ENCODE results near the gene TUBB2A. TPM values are rescaled to one million over a fixed set of nuclear protein-coding genes. Genes with fewer than 3 reads are reported as not detected.
"Not testable (repeated sequence)": the region's sequence is repeated elsewhere in the genome, so short reads cannot be mapped to it uniquely, and the experiment has no call there.

The TUBB2A gene
- total RNA-seq, 1 experiment from 2014 or later = 127 TPM

DNA sequence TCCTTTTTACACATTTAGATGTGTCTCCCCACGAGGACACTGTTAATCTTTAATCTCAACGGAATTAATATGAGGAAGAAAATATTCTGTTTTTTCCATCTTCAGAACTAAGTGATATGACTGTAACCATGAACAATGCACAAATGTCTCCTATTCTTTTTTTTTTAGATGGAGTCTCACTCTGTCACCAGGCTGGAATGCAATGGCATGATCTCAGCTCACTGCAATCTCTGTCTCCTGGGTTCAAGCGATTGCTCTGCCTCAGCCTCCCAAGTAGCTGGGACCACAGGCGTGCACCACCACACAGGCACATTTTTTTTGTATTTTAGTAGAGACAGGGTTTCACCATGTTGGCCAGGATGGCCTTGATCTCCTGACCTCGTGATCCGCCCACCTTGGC, 19.5 kb downstream of the TUBB2A start:
- DNase-seq (ENCODE audit: low read depth, low spot score); in situ Hi-C loops (cut with HindIII; ENCODE audit: low pct_unique_long_range_greater_than_20kb, low sequenced_read_pairs): not testable (repeated sequence)

GRCh38 chr6:3137057-3137777, 20.1 kb downstream of the TUBB2A start:
- no peak for DNase-seq (ENCODE audit: low read depth, low spot score)
- in situ Hi-C loops (cut with HindIII; ENCODE audit: low pct_unique_long_range_greater_than_20kb, low sequenced_read_pairs) = no loop called here

DNA sequence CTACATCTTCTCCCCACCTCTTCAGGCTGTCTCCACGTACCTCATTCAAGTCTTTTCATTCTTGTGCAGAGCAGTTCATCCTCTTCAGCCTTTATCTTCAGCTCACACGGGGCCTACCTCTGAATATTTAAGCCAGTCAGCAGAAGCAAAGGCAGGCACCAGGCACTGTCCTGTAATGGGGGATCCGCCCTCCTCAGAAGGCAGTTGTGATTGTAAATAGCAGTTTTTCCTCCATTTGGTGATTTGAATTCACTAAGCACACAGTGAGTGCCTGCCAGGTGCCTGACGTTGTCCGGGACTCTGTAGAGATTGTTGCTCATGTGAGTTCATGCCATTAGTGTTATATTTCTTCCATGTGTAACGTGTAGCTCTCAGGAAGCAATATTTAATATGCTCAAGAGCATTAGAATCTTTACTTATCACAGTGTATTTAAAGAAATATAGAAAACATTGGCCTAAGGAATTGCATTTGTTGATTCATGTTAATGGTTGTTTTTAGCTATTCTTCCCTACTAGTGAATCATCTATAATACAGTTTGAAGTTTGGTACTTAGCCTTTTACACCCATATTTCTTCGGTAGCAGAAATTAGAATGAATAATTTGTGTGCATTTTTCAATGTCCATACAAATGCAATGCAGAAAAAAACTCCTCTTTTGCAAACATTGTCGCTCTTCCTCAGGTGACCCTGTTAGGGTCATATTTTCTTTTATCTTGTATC, 20.9 kb downstream of the TUBB2A start:
- DNase-seq (ENCODE audit: low read depth, low spot score) = no peak
- in situ Hi-C loops (cut with HindIII; ENCODE audit: low pct_unique_long_range_greater_than_20kb, low sequenced_read_pairs) = no loop called here

DNA sequence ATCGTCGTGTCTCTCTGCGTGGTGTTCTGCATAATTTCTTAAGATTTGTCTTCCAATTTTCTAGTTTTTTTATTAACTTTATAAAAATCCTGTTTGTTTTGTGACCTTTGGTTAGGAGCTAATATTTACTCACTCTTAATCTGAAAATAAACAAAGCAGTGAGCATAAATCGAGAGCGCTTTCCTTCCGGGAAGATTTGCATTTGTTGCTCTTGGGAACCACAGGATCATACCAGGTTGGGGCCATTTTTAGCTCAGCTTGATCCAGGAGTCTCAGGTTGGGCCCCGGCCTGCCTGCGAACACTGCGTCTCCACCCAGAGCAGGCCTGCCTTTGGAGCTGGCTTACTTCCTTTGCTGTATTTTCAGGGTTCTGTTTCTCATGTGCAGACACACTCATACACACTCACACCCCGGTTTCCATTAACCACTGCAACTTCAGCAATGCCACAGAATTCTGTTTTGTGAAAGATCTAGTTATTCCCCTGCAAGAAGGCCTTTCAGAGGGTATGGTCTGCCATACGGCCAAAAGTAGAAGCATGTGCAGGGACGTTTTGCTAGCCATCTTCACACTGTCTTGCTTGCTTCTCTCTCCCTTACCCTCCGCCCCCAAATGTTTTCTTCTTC, 21.6 kb downstream of the TUBB2A start:
- no peak for DNase-seq (ENCODE audit: low read depth, low spot score)
- in situ Hi-C loops (cut with HindIII; ENCODE audit: low pct_unique_long_range_greater_than_20kb, low sequenced_read_pairs) = no loop called here

DNA sequence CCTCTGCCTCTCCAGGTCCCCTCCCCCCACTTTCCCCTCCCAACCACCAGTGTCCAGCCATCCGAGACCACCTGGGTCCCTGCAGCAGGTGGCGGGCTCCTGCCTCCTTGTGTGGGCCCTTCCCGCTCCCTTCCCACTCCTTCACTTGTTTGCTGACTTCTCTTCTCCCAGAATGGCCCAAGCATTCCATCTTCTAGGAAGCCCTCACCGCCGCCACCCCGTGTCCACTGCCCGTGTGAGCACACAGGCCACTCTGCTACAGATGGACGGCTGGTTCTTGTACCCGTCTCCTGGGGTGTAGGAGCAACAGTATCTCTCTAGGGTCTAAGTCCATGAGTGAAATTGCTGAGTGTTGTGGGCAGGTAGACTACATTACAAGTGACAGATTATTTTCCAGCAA, 23.8 kb downstream of the TUBB2A start:
- peak; percentile 34 for DNase-seq (ENCODE audit: low read depth, low spot score)
- in situ Hi-C loops (cut with HindIII; ENCODE audit: low pct_unique_long_range_greater_than_20kb, low sequenced_read_pairs) = no loop called here

GRCh38 chr6:3131695-3132094, 25.6 kb downstream of the TUBB2A start:
- DNase-seq (ENCODE audit: low read depth, low spot score) = no peak
- in situ Hi-C loops (cut with HindIII; ENCODE audit: low pct_unique_long_range_greater_than_20kb, low sequenced_read_pairs) = no loop called here

DNA sequence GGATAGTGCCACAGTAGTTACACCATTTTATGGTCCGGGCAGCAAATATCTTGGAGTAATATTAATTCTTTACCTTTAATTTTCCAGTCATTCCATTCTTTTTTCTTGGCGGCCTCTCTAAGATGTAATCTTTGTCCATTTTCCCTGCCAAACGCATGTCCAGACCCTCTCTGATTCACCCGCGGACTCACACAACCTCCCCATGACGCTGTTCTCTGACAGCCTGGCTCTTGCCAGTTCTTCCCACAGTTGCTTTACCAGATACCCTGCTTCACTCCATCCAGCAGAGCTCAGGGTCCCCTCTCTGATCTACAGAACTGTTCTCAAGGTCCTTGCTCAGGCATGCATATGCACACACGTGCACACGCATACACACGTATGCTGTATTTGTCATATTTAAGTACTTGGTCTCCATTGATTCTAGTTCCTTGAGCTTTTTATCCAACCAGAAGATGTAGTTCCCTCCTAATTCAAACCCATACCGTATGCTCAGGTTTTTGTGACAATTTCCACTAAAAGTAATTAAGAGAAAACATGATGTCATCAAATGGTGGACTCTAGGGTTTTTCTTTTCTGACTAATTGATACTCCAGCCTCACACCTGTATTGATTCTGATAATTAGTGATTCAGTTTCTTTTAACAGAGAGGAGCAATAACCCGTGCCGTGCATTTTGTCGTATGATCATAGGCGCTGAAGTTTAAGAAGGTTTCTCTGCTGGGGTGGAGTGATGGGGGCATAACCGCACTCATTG, 28.8 kb downstream of the TUBB2A start:
- DNase-seq (ENCODE audit: low read depth, low spot score) = no peak
- in situ Hi-C loops (cut with HindIII; ENCODE audit: low pct_unique_long_range_greater_than_20kb, low sequenced_read_pairs) = no loop called here

- DNase-seq (ENCODE audit: low read depth, low spot score) = no peak
- in situ Hi-C loops (cut with HindIII; ENCODE audit: low pct_unique_long_range_greater_than_20kb, low sequenced_read_pairs) = no loop called here
These were observed 31.5 kb downstream of the TUBB2A start for GRCh38 chr6:3125815-3126214.

DNA sequence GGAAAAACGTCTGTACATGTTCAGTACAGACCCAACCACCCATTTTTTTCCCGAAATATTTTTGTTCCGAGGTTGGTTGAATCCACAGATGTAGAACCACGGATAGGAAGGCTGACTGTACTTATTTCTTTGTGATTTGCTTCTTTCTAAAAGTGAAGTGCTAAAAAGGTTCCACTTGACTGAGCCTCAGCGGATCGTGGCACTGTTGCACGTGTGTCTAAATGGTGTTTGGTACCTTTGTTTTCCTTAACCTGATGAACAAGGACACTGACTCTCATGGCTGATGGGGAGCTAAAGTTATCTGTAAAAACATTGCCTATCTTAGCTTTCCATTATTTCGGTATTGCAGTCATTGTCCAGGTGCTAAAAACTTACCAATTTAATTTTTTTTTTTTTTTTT, 32.7 kb downstream of the TUBB2A start:
- no peak for DNase-seq (ENCODE audit: low read depth, low spot score)
- in situ Hi-C loops (cut with HindIII; ENCODE audit: low pct_unique_long_range_greater_than_20kb, low sequenced_read_pairs) = no loop called here

DNA sequence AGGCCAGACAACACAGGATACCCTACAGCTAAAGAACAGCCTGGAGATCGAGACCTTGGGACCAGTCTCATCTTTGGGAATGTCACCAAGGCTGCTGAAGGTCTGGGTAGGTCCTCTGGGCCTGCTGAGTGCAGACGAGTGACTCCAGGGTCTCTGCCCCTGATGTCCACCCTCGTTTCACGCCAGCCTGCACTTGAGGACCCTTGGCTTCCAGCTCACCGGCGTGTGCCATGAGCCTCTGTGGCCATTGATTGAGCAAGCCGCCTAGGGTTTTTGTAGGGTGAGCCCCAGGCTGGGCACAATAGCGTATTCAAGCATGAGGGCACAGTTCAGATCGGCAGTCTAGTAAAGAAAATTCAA, 34.5 kb downstream of the TUBB2A start:
- in situ Hi-C loops (cut with HindIII; ENCODE audit: low pct_unique_long_range_greater_than_20kb, low sequenced_read_pairs) = no loop called here

GRCh38 chr6:3120765-3121089, 36.6 kb downstream of the TUBB2A start:
- no peak for DNase-seq (ENCODE audit: low read depth, low spot score)
- in situ Hi-C loops (cut with HindIII; ENCODE audit: low pct_unique_long_range_greater_than_20kb, low sequenced_read_pairs) = no loop called here

More for the DNA sequence above, 34.5 kb downstream of the TUBB2A start:
- no peak for DNase-seq (ENCODE audit: low read depth, low spot score)

DNA sequence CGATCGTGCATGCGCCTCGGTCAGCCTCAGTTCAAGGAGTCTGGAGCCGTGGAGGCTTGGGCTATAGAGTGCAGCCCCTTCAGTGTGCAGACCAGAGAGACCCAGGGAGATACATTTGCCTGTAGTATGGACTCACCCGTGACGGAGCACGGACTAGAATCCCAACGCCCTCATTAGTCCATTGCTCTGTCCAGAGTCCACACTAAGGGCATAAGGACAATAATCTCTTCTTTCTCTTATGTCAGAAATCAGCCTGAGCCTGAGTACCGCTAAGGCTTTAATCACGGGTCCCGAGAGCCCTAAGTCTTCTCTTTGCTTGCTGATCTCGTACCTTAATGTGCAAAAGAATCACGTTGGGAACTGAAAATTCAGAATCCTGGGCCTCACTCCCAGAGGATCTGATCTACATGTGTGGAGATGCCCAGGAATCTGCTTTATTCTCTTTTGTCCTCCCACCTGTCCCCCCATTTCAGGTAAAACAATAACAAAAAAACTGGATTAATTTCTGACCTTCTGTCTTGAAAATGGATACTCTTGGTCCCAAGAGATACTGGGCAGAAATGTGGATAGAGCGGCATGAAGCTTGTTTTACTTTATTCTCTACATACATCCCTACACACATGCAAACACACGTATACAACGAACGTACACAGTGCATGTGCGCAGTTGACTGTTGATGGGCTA, 38.2 kb downstream of the TUBB2A start:
- peak; percentile 52 for DNase-seq (ENCODE audit: low read depth, low spot score)
- in situ Hi-C loops (cut with HindIII; ENCODE audit: low pct_unique_long_range_greater_than_20kb, low sequenced_read_pairs) = no loop called here

DNA sequence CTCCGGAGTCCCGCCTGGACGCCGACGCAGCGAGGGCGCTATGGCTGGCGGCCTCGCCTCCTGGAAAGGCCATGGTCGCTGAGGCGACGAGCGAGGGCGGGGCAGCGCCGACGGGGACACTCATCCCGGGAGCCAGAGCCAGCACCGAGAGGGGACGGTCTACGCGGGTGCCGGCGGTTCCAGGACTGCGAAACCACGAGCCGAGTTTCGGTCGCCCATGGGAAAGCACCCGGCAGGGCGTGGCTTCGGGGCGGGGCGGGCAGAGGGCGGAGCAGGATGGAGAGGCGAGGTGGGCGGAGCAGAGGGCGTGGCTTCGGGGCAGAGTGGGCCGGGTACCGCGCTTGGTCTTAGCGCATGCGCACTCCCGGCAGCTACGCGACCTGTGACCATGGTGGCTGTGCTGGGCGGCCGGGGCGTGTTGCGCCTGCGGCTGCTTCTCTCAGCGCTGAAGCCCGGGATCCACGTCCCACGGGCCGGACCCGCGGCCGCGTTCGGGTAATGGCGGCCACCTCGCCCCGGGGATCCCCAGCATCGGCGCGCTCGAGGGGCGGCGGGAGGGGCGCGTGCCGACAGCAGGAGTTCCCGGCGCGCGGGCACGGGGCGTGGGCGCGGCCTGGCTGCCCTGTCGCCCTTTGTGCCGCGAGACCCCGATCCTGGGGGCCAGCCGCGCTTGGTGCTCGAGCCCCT, 38.8 kb downstream of the TUBB2A start, which contains the start of gene BPHL:
Gene BPHL (plus strand): TSS at position 359 of the 687 bp plus-strand sequence. CDS start 30 bp downstream, at position 389.
- peak; percentile 97 for DNase-seq (ENCODE audit: low read depth, low spot score)
- in situ Hi-C loops (cut with HindIII; ENCODE audit: low pct_unique_long_range_greater_than_20kb, low sequenced_read_pairs) = no loop called here

- no peak for DNase-seq (ENCODE audit: low read depth, low spot score)
- in situ Hi-C loops (cut with HindIII; ENCODE audit: low pct_unique_long_range_greater_than_20kb, low sequenced_read_pairs) = no loop called here
These were observed 39.4 kb downstream of the TUBB2A start for GRCh38 chr6:3117912-3118352.

DNA sequence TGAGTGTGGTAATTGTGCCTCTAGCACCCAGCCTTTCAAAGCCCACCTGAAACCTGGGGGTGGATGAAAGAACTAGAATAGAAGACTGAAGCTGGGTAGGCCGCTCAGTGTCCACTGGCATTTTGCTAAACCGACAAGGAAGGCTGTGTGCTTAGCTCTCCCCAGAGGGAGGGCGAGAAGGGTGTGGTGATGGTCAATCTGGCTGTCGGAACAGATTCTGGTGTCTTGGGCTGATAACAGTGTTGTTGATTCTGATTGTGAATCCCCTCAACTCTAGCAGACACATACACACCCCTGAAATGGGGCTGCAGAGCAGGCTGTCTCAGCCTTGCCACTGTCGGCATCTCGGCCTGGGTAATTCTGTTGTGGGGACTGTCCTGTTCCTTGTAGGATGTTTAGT, 43.0 kb downstream of the TUBB2A start:
- in situ Hi-C loops (cut with HindIII; ENCODE audit: low pct_unique_long_range_greater_than_20kb, low sequenced_read_pairs) = no loop called here
- DNase-seq (ENCODE audit: low read depth, low spot score) = no peak

GRCh38 chr6:3109761-3110160, 47.6 kb downstream of the TUBB2A start:
- in situ Hi-C loops (cut with HindIII; ENCODE audit: low pct_unique_long_range_greater_than_20kb, low sequenced_read_pairs) = no loop called here
- peak; percentile 75 for DNase-seq (ENCODE audit: low read depth, low spot score)

- DNase-seq (ENCODE audit: low read depth, low spot score) = no peak
- in situ Hi-C loops (cut with HindIII; ENCODE audit: low pct_unique_long_range_greater_than_20kb, low sequenced_read_pairs) = no loop called here
These were observed 48.5 kb downstream of the TUBB2A start for GRCh38 chr6:3108746-3109414.

All from SK-MEL-5 (cell line).